ENCODE results near the gene DNAJC11. TPM values are rescaled to one million over a fixed set of nuclear protein-coding genes. Genes with fewer than 3 reads are reported as not detected.
"Not testable (repeated sequence)": the region's sequence is repeated elsewhere in the genome, so short reads cannot be mapped to it uniquely, and the experiment has no call there.

DNAJC11 gene
- total RNA-seq, 1 experiment from 2014 or later: 102 TPM

- peaks cover 16% of the 10 kb centered on the region for H3K4me1 Mint-ChIP-seq
- peaks cover 15% of the 10 kb centered on the region for H3K27me3 Mint-ChIP-seq (ENCODE audit: low read depth)
- POLR2A ChIA-PET: no interaction called here
- H3K4me3 Mint-ChIP-seq: peak overlapping the region; percentile 49
- H3K9me3 Mint-ChIP-seq: no peaks in the 10 kb centered on the region
- CTCF ChIA-PET: no interaction called here
- no peak for ATAC-seq
- no peak for TF ChIP-seq E2F1 (CRISPR knock-in tag; IDR thresholded peaks at IDR 0.05)
- TF ChIP-seq ZNF532 (CRISPR knock-in tag; IDR thresholded peaks at IDR 0.05; ENCODE audit: borderline replicate concordance): no peak
- TF ChIP-seq NR2C2 (CRISPR knock-in tag; IDR thresholded peaks at IDR 0.05): no peak
- no peak for TF ChIP-seq SP1 (CRISPR knock-in tag; conservative IDR thresholded peaks at IDR 0.05)
- TF ChIP-seq TP53 (CRISPR knock-in tag; IDR thresholded peaks at IDR 0.05): no peak
- no peak for TF ChIP-seq ATF3 (CRISPR knock-in tag; conservative IDR thresholded peaks at IDR 0.05)
- no peak for TF ChIP-seq ZNF416 (CRISPR knock-in tag; IDR thresholded peaks at IDR 0.05)
- TF ChIP-seq HMGA2 (CRISPR knock-in tag; IDR thresholded peaks at IDR 0.05): no peak
- no peak for TF ChIP-seq ZNF281 (CRISPR knock-in tag; IDR thresholded peaks at IDR 0.05)
- TF ChIP-seq ZSCAN18 (CRISPR knock-in tag; IDR thresholded peaks at IDR 0.05): no peak
- TF ChIP-seq ZNF263 (CRISPR knock-in tag; IDR thresholded peaks at IDR 0.05; ENCODE audit: low read depth): no peak
- TF ChIP-seq ELF4 (CRISPR knock-in tag; IDR thresholded peaks at IDR 0.05; ENCODE audit: low read depth): no peak
- DNase-seq (ENCODE audit: low spot score): no peak
- H3K36me3 Mint-ChIP-seq: no peaks in the 10 kb centered on the region
- H3K27ac Mint-ChIP-seq: no peak overlapping the region
Observed at GRCh38 chr1:6703016-6703415, 1.4 kb upstream of the DNAJC11 start.

- POLR2A ChIA-PET: interaction anchor here (1.0 kb wide), 1 partner anchor 14 kb away, joined by 3 read pairs; no protein-coding TSS in a partner anchor
- peaks cover 4% of the 10 kb centered on the region; the same call in 1 of the 2 replicates for H3K27me3 Mint-ChIP-seq (ENCODE audit: low read depth)
- H3K9me3 Mint-ChIP-seq: no peaks in the 10 kb centered on the region
- 0 out of 2 replicates have a peak, but pooled peaks have one; percentile 42 for TF ChIP-seq SMAD3 (CRISPR knock-in tag; IDR thresholded peaks at IDR 0.05; ENCODE audit: borderline replicate concordance)
- TF ChIP-seq NFATC4 (CRISPR knock-in tag; IDR thresholded peaks at IDR 0.05): no peak
- TF ChIP-seq ZSCAN18 (CRISPR knock-in tag; IDR thresholded peaks at IDR 0.05): no peak
- DNase-seq (ENCODE audit: low spot score) (no peak), ATAC-seq (peak; percentile 4; the same call in 1 of the 2 replicates)
- no peaks in the 10 kb centered on the region for H3K36me3 Mint-ChIP-seq
- peak overlapping the region; percentile 96 for H3K27ac Mint-ChIP-seq
- CTCF ChIA-PET: interaction anchor here (0.6 to 1.5 kb wide), 30 partner anchors 9 to 830 kb away, joined by 3 to 10 read pairs (median 3); partner anchors contain the start of gene CAMTA1
- H3K4me3 Mint-ChIP-seq: peak overlapping the region; percentile 94
- H3K4me1 Mint-ChIP-seq: peaks cover 30% of the 10 kb centered on the region
Observed at GRCh38 chr1:6700853-6701436, 671 bp downstream of the DNAJC11 start.

- DNase-seq (ENCODE audit: low spot score); POLR2A ChIA-PET; H3K36me3 Mint-ChIP-seq; H3K27me3 Mint-ChIP-seq (ENCODE audit: low read depth); ATAC-seq; CTCF ChIA-PET; H3K9me3 Mint-ChIP-seq: not testable (repeated sequence)
- H3K4me1 Mint-ChIP-seq: peaks cover 35% of the 10 kb centered on the region
- H3K4me3 Mint-ChIP-seq: peak overlapping the region; percentile 94
- H3K27ac Mint-ChIP-seq: peak overlapping the region; percentile 8; the same call in 1 of the 2 replicates
Observed at GRCh38 chr1:6699915-6700314, 1.7 kb downstream of the DNAJC11 start.

All from WTC11 (cell line).